WTC11 (cell line): ENCODE measurements around the gene SMIM31. TPM values are rescaled to one million over a fixed set of nuclear protein-coding genes. Genes with fewer than 3 reads are reported as not detected.
A peak's percentile ranks its signal among the peaks of the same experiment; 100 is the strongest.

ENCODE experiments used
- ATAC-seq: fragments of 200-7000 bp; cut with Tn5 transposase; 2 replicates; pipeline ENCODE4 v1.10.0; 2021; ENCODE audit warnings: mild to moderate bottlenecking, moderate library complexity
- CTCF ChIA-PET: fragments of 300-600 bp; sonication (Branson Sonifier 250); formaldehyde crosslinking; loops from one replicate; lab custom pipeline; 2021; ENCODE audit warnings: antibody characterized with exemption; lab: Charles Lee
- POLR2A ChIA-PET: fragments of 350-600 bp; sonication (Branson Sonifier 250); formaldehyde crosslinking; loops from one replicate; lab custom pipeline; 2021; ENCODE audit warnings: antibody characterized with exemption; lab: Charles Lee
- DNase-seq: peaks from one replicate; pipeline ENCODE4 v3.0.0; 2021; ENCODE audit warnings: low spot score
- H3K27ac Mint-ChIP-seq: 2 replicates; pipeline ENCODE4 v1.8.0; 2021; ENCODE audit warnings: mixed read lengths
- H3K27me3 Mint-ChIP-seq: 2 replicates; pipeline ENCODE4 v1.8.0; 2021; ENCODE audit warnings: low read depth, mild to moderate bottlenecking, moderate library complexity, mixed read lengths
- H3K36me3 Mint-ChIP-seq: 2 replicates; pipeline ENCODE4 v1.8.0; 2021; ENCODE audit warnings: mixed read lengths
- H3K4me1 Mint-ChIP-seq: 2 replicates; pipeline ENCODE4 v1.8.0; 2022; ENCODE audit warnings: mixed read lengths
- H3K4me3 Mint-ChIP-seq: 2 replicates; pipeline ENCODE4 v1.8.0; 2021; ENCODE audit warnings: mild to moderate bottlenecking, moderate library complexity, mixed read lengths
- H3K9me3 Mint-ChIP-seq: 2 replicates; pipeline ENCODE4 v1.8.0; 2021; ENCODE audit warnings: mixed read lengths
- CDX4 ChIP-seq: fragments of 250-450 bp; sonication (Bioruptor Pico); IDR thresholded peaks from 2 replicates; pipeline ENCODE4 v1.9.0; 2021; ENCODE audit warnings: moderate library complexity, mild to moderate bottlenecking, inconsistent platforms, borderline replicate concordance
- CREM ChIP-seq: sonication (generic); formaldehyde crosslinking; IDR thresholded peaks from 2 replicates; pipeline ENCODE4 v1.8.1; 2022; ENCODE audit warnings: mild to moderate bottlenecking, missing genetic modification reagents, moderate library complexity
- CTCF ChIP-seq: fragments of 200-600 bp; IDR thresholded peaks from 2 replicates; pipeline ENCODE4 v1.8.0; 2022; ENCODE audit warnings: antibody characterized with exemption
- E2F4 ChIP-seq: sonication (generic); formaldehyde crosslinking; IDR thresholded peaks from 2 replicates; pipeline ENCODE4 v1.8.1; 2022; ENCODE audit warnings: low read depth, mild to moderate bottlenecking, moderate library complexity, missing genetic modification reagents, borderline replicate concordance
- ESRRA ChIP-seq: sonication (generic); formaldehyde crosslinking; IDR thresholded peaks from 2 replicates; pipeline ENCODE4 v1.8.1; 2022; ENCODE audit warnings: mild to moderate bottlenecking, missing genetic modification reagents, borderline replicate concordance
- FOXP1 ChIP-seq: sonication (generic); formaldehyde crosslinking; IDR thresholded peaks from 2 replicates; pipeline ENCODE4 v1.8.0; 2022; ENCODE audit warnings: missing genetic modification reagents, mild to moderate bottlenecking, moderate library complexity, borderline replicate concordance
- GTF2I ChIP-seq: fragments of 250-450 bp; sonication (Bioruptor Pico); conservative IDR thresholded peaks from 2 replicates; pipeline ENCODE4 v1.4.0; 2021; ENCODE audit warnings: mild to moderate bottlenecking
- NFYB ChIP-seq: sonication (generic); formaldehyde crosslinking; conservative IDR thresholded peaks from 2 replicates; pipeline ENCODE4 v1.8.0; 2022; ENCODE audit warnings: low read depth, missing genetic modification reagents
- NR2C2 ChIP-seq: sonication (generic); formaldehyde crosslinking; IDR thresholded peaks from 2 replicates; pipeline ENCODE4 v1.8.0; 2022; ENCODE audit warnings: mild to moderate bottlenecking, missing genetic modification reagents
- PREB ChIP-seq: sonication (generic); formaldehyde crosslinking; IDR thresholded peaks from 2 replicates; pipeline ENCODE4 v1.8.1; 2022; ENCODE audit warnings: mild to moderate bottlenecking, missing genetic modification reagents, moderate library complexity, borderline replicate concordance
- SMAD4 ChIP-seq: sonication (generic); formaldehyde crosslinking; IDR thresholded peaks from 2 replicates; pipeline ENCODE4 v1.8.0; 2022; ENCODE audit warnings: mild to moderate bottlenecking, missing genetic modification reagents
- ZNF317 ChIP-seq: sonication (generic); formaldehyde crosslinking; IDR thresholded peaks from 2 replicates; pipeline ENCODE4 v1.8.1; 2023; ENCODE audit warnings: low read depth, mild to moderate bottlenecking, moderate library complexity, missing genetic modification reagents, borderline replicate concordance
- ZNF396 ChIP-seq: fragments of 250-450 bp; sonication (Bioruptor Pico); IDR thresholded peaks from 2 replicates; pipeline ENCODE4 v1.8.0; 2021; ENCODE audit warnings: mild to moderate bottlenecking, moderate library complexity, borderline replicate concordance
- ZNF671 ChIP-seq: fragments of 250-450 bp; sonication (Bioruptor Pico); IDR thresholded peaks from 2 replicates; pipeline ENCODE4 v1.8.0; 2021; ENCODE audit warnings: mild to moderate bottlenecking
- total RNA-seq: library from RNA; stranded (reverse); gene quantifications from 3 replicates; pipeline ENCODE4 v1.2.3, GENCODE V29; 2021
- TF ChIP-seq, protein P1 (sequence below): sonication (generic); formaldehyde crosslinking; IDR thresholded peaks from 2 replicates; pipeline ENCODE4 v1.8.0; 2023; ENCODE audit warnings: mild to moderate bottlenecking, missing genetic modification reagents
- TF ChIP-seq, protein P2 (sequence below): fragments of 250-450 bp; sonication (Bioruptor Pico); IDR thresholded peaks from 2 replicates; pipeline ENCODE4 v1.9.0; 2021; ENCODE audit warnings: mild to moderate bottlenecking
- TF ChIP-seq, protein P3 (sequence below): sonication (generic); formaldehyde crosslinking; IDR thresholded peaks from 2 replicates; pipeline ENCODE4 v1.8.0; 2022; ENCODE audit warnings: mild to moderate bottlenecking, missing genetic modification reagents
- TF ChIP-seq, protein P4 (sequence below): sonication (generic); formaldehyde crosslinking; IDR thresholded peaks from 2 replicates; pipeline ENCODE4 v1.8.1; 2023; ENCODE audit warnings: mild to moderate bottlenecking, missing genetic modification reagents, borderline replicate concordance
- TF ChIP-seq, protein P5 (sequence below): fragments of 250-450 bp; sonication (Bioruptor Pico); IDR thresholded peaks from 2 replicates; pipeline ENCODE4 v2.1.2; 2022; ENCODE audit warnings: mild to moderate bottlenecking, moderate library complexity

SMIM31 gene
- total RNA-seq, 1 experiment from 2014 or later = not detected

GRCh38 chr4:164731827-164732474 lies 22.0 kb upstream of the SMIM31 start:
- ATAC-seq (peak; percentile 76), DNase-seq (peak; percentile 65)
- ChIA-PET CTCF (interaction anchor here (0.6 to 2.5 kb wide), 14 partner anchors 11 to 1182 kb away, joined by 3 to 10 read pairs (median 3); a partner anchor contains a TSS), POLR2A (no interaction called here)
- no peaks in the 10 kb centered on the region for H3K4me1 Mint-ChIP-seq
- no peaks in the 10 kb centered on the region for H3K36me3 Mint-ChIP-seq
- no peak overlapping the region for H3K27ac Mint-ChIP-seq
- no peaks in the 10 kb centered on the region for H3K9me3 Mint-ChIP-seq
- H3K4me3 Mint-ChIP-seq = no peak overlapping the region
- no peaks in the 10 kb centered on the region for H3K27me3 Mint-ChIP-seq
- no peak for TF ChIP-seq NFYB
- TF ChIP-seq CTCF = peak; percentile 85

- no peak for ATAC-seq
- no peaks in the 10 kb centered on the region for H3K36me3 Mint-ChIP-seq
Measured at GRCh38 chr4:164734484-164734883, 19.4 kb upstream of the SMIM31 start.

More at GRCh38 chr4:164734484-164734883, 19.4 kb upstream of the SMIM31 start:
- no peak overlapping the region for H3K27ac Mint-ChIP-seq
- no peak overlapping the region for H3K4me3 Mint-ChIP-seq
- DNase-seq = no peak
- no peaks in the 10 kb centered on the region for H3K4me1 Mint-ChIP-seq
- peaks cover 8% of the 10 kb centered on the region for H3K9me3 Mint-ChIP-seq
- TF ChIP-seq, protein P1, sequence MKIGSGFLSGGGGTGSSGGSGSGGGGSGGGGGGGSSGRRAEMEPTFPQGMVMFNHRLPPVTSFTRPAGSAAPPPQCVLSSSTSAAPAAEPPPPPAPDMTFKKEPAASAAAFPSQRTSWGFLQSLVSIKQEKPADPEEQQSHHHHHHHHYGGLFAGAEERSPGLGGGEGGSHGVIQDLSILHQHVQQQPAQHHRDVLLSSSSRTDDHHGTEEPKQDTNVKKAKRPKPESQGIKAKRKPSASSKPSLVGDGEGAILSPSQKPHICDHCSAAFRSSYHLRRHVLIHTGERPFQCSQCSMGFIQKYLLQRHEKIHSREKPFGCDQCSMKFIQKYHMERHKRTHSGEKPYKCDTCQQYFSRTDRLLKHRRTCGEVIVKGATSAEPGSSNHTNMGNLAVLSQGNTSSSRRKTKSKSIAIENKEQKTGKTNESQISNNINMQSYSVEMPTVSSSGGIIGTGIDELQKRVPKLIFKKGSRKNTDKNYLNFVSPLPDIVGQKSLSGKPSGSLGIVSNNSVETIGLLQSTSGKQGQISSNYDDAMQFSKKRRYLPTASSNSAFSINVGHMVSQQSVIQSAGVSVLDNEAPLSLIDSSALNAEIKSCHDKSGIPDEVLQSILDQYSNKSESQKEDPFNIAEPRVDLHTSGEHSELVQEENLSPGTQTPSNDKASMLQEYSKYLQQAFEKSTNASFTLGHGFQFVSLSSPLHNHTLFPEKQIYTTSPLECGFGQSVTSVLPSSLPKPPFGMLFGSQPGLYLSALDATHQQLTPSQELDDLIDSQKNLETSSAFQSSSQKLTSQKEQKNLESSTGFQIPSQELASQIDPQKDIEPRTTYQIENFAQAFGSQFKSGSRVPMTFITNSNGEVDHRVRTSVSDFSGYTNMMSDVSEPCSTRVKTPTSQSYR (CRISPR knock-in tag) = no peak
- TF ChIP-seq ZNF317 (CRISPR knock-in tag) = no peak
- no peak for TF ChIP-seq CDX4 (CRISPR knock-in tag)
- TF ChIP-seq, protein P2, sequence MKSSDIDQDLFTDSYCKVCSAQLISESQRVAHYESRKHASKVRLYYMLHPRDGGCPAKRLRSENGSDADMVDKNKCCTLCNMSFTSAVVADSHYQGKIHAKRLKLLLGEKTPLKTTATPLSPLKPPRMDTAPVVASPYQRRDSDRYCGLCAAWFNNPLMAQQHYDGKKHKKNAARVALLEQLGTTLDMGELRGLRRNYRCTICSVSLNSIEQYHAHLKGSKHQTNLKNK (CRISPR knock-in tag) = no peak
- TF ChIP-seq, protein P3, sequence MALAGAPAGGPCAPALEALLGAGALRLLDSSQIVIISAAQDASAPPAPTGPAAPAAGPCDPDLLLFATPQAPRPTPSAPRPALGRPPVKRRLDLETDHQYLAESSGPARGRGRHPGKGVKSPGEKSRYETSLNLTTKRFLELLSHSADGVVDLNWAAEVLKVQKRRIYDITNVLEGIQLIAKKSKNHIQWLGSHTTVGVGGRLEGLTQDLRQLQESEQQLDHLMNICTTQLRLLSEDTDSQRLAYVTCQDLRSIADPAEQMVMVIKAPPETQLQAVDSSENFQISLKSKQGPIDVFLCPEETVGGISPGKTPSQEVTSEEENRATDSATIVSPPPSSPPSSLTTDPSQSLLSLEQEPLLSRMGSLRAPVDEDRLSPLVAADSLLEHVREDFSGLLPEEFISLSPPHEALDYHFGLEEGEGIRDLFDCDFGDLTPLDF = no peak
- TF ChIP-seq E2F4 (CRISPR knock-in tag) = no peak
- TF ChIP-seq, protein P4, sequence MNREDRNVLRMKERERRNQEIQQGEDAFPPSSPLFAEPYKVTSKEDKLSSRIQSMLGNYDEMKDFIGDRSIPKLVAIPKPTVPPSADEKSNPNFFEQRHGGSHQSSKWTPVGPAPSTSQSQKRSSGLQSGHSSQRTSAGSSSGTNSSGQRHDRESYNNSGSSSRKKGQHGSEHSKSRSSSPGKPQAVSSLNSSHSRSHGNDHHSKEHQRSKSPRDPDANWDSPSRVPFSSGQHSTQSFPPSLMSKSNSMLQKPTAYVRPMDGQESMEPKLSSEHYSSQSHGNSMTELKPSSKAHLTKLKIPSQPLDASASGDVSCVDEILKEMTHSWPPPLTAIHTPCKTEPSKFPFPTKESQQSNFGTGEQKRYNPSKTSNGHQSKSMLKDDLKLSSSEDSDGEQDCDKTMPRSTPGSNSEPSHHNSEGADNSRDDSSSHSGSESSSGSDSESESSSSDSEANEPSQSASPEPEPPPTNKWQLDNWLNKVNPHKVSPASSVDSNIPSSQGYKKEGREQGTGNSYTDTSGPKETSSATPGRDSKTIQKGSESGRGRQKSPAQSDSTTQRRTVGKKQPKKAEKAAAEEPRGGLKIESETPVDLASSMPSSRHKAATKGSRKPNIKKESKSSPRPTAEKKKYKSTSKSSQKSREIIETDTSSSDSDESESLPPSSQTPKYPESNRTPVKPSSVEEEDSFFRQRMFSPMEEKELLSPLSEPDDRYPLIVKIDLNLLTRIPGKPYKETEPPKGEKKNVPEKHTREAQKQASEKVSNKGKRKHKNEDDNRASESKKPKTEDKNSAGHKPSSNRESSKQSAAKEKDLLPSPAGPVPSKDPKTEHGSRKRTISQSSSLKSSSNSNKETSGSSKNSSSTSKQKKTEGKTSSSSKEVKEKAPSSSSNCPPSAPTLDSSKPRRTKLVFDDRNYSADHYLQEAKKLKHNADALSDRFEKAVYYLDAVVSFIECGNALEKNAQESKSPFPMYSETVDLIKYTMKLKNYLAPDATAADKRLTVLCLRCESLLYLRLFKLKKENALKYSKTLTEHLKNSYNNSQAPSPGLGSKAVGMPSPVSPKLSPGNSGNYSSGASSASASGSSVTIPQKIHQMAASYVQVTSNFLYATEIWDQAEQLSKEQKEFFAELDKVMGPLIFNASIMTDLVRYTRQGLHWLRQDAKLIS (CRISPR knock-in tag) = no peak
- no peak for TF ChIP-seq ZNF671 (CRISPR knock-in tag)
- no peak for TF ChIP-seq ZNF396
- TF ChIP-seq CREM (CRISPR knock-in tag) = no peak
- TF ChIP-seq GTF2I (CRISPR knock-in tag) = no peak
- TF ChIP-seq, protein P5, sequence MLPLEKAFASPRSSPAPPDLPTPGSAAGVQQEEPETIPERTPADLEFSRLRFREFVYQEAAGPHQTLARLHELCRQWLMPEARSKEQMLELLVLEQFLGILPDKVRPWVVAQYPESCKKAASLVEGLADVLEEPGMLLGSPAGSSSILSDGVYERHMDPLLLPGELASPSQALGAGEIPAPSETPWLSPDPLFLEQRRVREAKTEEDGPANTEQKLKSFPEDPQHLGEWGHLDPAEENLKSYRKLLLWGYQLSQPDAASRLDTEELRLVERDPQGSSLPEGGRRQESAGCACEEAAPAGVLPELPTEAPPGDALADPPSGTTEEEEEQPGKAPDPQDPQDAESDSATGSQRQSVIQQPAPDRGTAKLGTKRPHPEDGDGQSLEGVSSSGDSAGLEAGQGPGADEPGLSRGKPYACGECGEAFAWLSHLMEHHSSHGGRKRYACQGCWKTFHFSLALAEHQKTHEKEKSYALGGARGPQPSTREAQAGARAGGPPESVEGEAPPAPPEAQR = no peak
- no peak for TF ChIP-seq FOXP1 (CRISPR knock-in tag)
- no peak for TF ChIP-seq PREB (CRISPR knock-in tag)
- no peak for TF ChIP-seq NR2C2
- no peak for TF ChIP-seq ESRRA (CRISPR knock-in tag)
- no peak for TF ChIP-seq SMAD4 (CRISPR knock-in tag)
- POLR2A ChIA-PET = no interaction called here
- H3K27me3 Mint-ChIP-seq = no peaks in the 10 kb centered on the region
- CTCF ChIA-PET = interaction anchor here (1.0 kb wide), 1 partner anchor 201 kb away, joined by 3 read pairs; no protein-coding TSS in a partner anchor
